GM18508 (cell line): ENCODE measurements around the gene DDI2.
"Not testable (repeated sequence)": the region's sequence is repeated elsewhere in the genome, so short reads cannot be mapped to it uniquely, and the experiment has no call there.

Experiments
- ATAC-seq: cut with Tn5 transposase; IDR thresholded peaks from one replicate; pipeline ENCODE4 v1.9.1; 2021; ENCODE audit warnings: moderate number of reproducible peaks; ENCODE audit not compliant: insufficient read depth, unreplicated experiment

The DDI2 gene

GRCh38 chr1:15628003-15628402, 10.7 kb downstream of the DDI2 start:
- ATAC-seq = no peak

GRCh38 chr1:15633756-15634420, 16.6 kb downstream of the DDI2 start:
- no peak for ATAC-seq

- no peak for ATAC-seq
These were observed 19.2 kb downstream of the DDI2 start for GRCh38 chr1:15636436-15636835.

GRCh38 chr1:15637826-15638225, 20.6 kb downstream of the DDI2 start:
- ATAC-seq = no peak

GRCh38 chr1:15639262-15639661, 22.0 kb downstream of the DDI2 start:
- ATAC-seq = no peak

- ATAC-seq = no peak
These were observed 22.7 kb downstream of the DDI2 start for GRCh38 chr1:15639931-15640330.

GRCh38 chr1:15640667-15641066, 23.4 kb downstream of the DDI2 start:
- no peak for ATAC-seq

GRCh38 chr1:15649937-15650336, 32.7 kb downstream of the DDI2 start:
- no peak for ATAC-seq

GRCh38 chr1:15650433-15650832, 33.2 kb downstream of the DDI2 start:
- ATAC-seq = no peak

GRCh38 chr1:15652130-15652529, 34.9 kb downstream of the DDI2 start:
- not testable (repeated sequence) for ATAC-seq

- ATAC-seq = no peak
These were observed 36.9 kb downstream of the DDI2 start for GRCh38 chr1:15654091-15654690.

- no peak for ATAC-seq
These were observed 39.2 kb downstream of the DDI2 start for GRCh38 chr1:15656464-15656863.

- ATAC-seq = no peak
These were observed 39.8 kb downstream of the DDI2 start for GRCh38 chr1:15657021-15657420.

GRCh38 chr1:15660151-15660550, 42.9 kb downstream of the DDI2 start:
- no peak for ATAC-seq

GRCh38 chr1:15662477-15662876, 45.2 kb downstream of the DDI2 start:
- ATAC-seq = no peak

- ATAC-seq = no peak
These were observed 46.7 kb downstream of the DDI2 start for GRCh38 chr1:15663925-15664324.

- ATAC-seq = no peak
These were observed 50.1 kb downstream of the DDI2 start for GRCh38 chr1:15667362-15667761.

- no peak for ATAC-seq
These were observed 51.0 kb downstream of the DDI2 start for GRCh38 chr1:15668089-15668754.

GRCh38 chr1:15669074-15669473, 51.8 kb downstream of the DDI2 start:
- no peak for ATAC-seq

- ATAC-seq = no peak
These were observed 52.6 kb downstream of the DDI2 start for GRCh38 chr1:15669864-15670263.

- ATAC-seq = no peak
These were observed 54.2 kb downstream of the DDI2 start for GRCh38 chr1:15671430-15671829.
